NCI-H187 (cell line): Measurements from ENCODE around the gene INSL3.
"Not testable (repeated sequence)": the region's sequence is repeated elsewhere in the genome, so short reads cannot be mapped to it uniquely, and the experiment has no call there.

Source experiments
- DNase-seq, 2 experiments: peaks; one replicate each; lab custom pipeline; 2025; lab: John Stamatoyannopoulos, UW

The INSL3 gene

GRCh38 chr19:17812099-17812498 lies 9.2 kb downstream of the INSL3 start:
- DNase-seq = no peak

- DNase-seq = no peak
Observed at GRCh38 chr19:17811681-17812080, 9.6 kb downstream of the INSL3 start.

- no peak for DNase-seq
Observed at GRCh38 chr19:17811103-17811502, 10.2 kb downstream of the INSL3 start.

GRCh38 chr19:17807731-17808316 lies 13.5 kb downstream of the INSL3 start:
- no peak for DNase-seq

- no peak for DNase-seq
Observed at GRCh38 chr19:17806945-17807344, 14.4 kb downstream of the INSL3 start.

- DNase-seq = no peak
Observed at GRCh38 chr19:17805427-17805826, 15.9 kb downstream of the INSL3 start.

GRCh38 chr19:17803264-17803896 lies 17.9 kb downstream of the INSL3 start:
- no peak for DNase-seq

- no peak for DNase-seq
Observed at GRCh38 chr19:17802137-17802858, 19.0 kb downstream of the INSL3 start.

- not testable (repeated sequence) for DNase-seq
Observed at GRCh38 chr19:17798599-17798998, 22.7 kb downstream of the INSL3 start.

GRCh38 chr19:17797424-17798201 lies 23.7 kb downstream of the INSL3 start:
- DNase-seq = no peak

- DNase-seq = no peak
Observed at GRCh38 chr19:17796838-17797423, 24.4 kb downstream of the INSL3 start.

- DNase-seq = no peak
Observed at GRCh38 chr19:17796013-17796837, 25.1 kb downstream of the INSL3 start.

- DNase-seq = no peak
Observed at GRCh38 chr19:17795495-17795856, 25.8 kb downstream of the INSL3 start.

GRCh38 chr19:17794731-17795494 lies 26.4 kb downstream of the INSL3 start, which contains the start of gene B3GNT3:
TSS of gene B3GNT3 (plus strand) at chr19:17795138. CDS start at chr19:17807808, 12,670 bp downstream.
- no peak for DNase-seq

- DNase-seq = no peak
Observed at GRCh38 chr19:17794412-17794730, 26.9 kb downstream of the INSL3 start.

- DNase-seq = no peak
Observed at GRCh38 chr19:17790059-17790780, 31.1 kb downstream of the INSL3 start.

- DNase-seq = no peak
Observed at GRCh38 chr19:17788632-17789031, 32.7 kb downstream of the INSL3 start.

- DNase-seq = no peak
Observed at GRCh38 chr19:17787274-17787913, 33.9 kb downstream of the INSL3 start.

- DNase-seq = peak; percentile 44 to 54
Observed at GRCh38 chr19:17784201-17785008, 36.9 kb downstream of the INSL3 start.
